Transverse colon (tissue), 4 donors: Measurements from ENCODE around the gene CSRP3. TPM values are rescaled to one million over a fixed set of nuclear protein-coding genes. Genes with fewer than 3 reads are reported as not detected.

ENCODE experiments used
- DNase-seq: peaks from one replicate; pipeline ENCODE4 v3.0.0-alpha.2; 2019
- H3K27ac ChIP-seq, 4 donors: fragments of 200-600 bp; sonication (generic); 2 replicates each; pipeline ENCODE4 v1.5.1; 2016 to 2018; ENCODE audit warnings: inconsistent platforms in 4 of 4
- H3K27me3 ChIP-seq: fragments of 200-600 bp; sonication (generic); 2 replicates; pipeline ENCODE4 v1.5.1; 2017; ENCODE audit warnings: inconsistent platforms
- H3K36me3 ChIP-seq, 4 donors: fragments of 200-600 bp; sonication (generic); 2 replicates each; pipeline ENCODE4 v1.5.1; 2017 to 2019; ENCODE audit warnings: inconsistent platforms in 4 of 4
- H3K4me1 ChIP-seq, 4 donors: fragments of 200-600 bp; sonication (generic); 2 replicates each; pipeline ENCODE4 v1.5.1; 2017 to 2020; ENCODE audit warnings: inconsistent platforms in 4 of 4
- H3K4me3 ChIP-seq, 4 donors: fragments of 200-600 bp; sonication (generic); 1 replicate in 1 of 4; 2 replicates in 3 of 4; pipeline versions ENCODE4 v1.5.1 to v1.6.1; 2017 to 2019; ENCODE audit warnings: inconsistent platforms in 4 of 4
- H3K9me3 ChIP-seq, 2 donors: fragments of 200-600 bp; sonication (generic); 2 replicates each; pipeline ENCODE4 v1.5.1; 2017 to 2019; ENCODE audit warnings: inconsistent platforms in 2 of 2
- EP300 ChIP-seq: sonication (generic); formaldehyde crosslinking; IDR thresholded peaks from one replicate; pipeline ENCODE4 v1.6.1; 2017; ENCODE audit warnings: antibody characterized with exemption, low read depth
- POLR2A ChIP-seq: fragments of 450-650 bp; IDR thresholded peaks from one replicate; pipeline ENCODE4 v1.6.1; 2016; ENCODE audit warnings: antibody characterized with exemption, mild to moderate bottlenecking, moderate library complexity
- POLR2AphosphoS5 ChIP-seq, 3 donors: sonication (generic); formaldehyde crosslinking; IDR thresholded peaks; one replicate each; pipeline ENCODE4 v1.6.1; 2016; ENCODE audit warnings: antibody characterized with exemption in 3 of 3
- WGBS, 2 donors: methylation state at CpG; one replicate each; pipeline ENCODE4 v1.1.5; 2018; ENCODE audit warnings: low coverage in 1 of 2; 5-methylcytosine and 5-hydroxymethylcytosine counted together
- in situ Hi-C, 4 donors: fragments of 200-750 bp; cut with MboI; loops; one replicate each; pipeline versions ENCODE4 v1.15.0 to v1.15.1; 2017; ENCODE audit warnings: low sequenced_read_pairs in 3 of 4, low pct_ligation_motif_present in 1 of 4, low pct_unique_long_range_greater_than_20kb in 1 of 4
- intact Hi-C: fragments of 100-400 bp; cut with DNase I; formaldehyde crosslinking; loops from one replicate; pipeline ENCODE4 v1.15.1; 2023; ENCODE audit warnings: low total_unique reads
- total RNA-seq, 4 donors: library from RNA; depleted of rRNA; stranded (reverse); fragments of >200 nt; gene quantifications; one replicate each; pipeline ENCODE4 v1.1.0, GENCODE V29; 2016
- TF ChIP-seq, protein P1 (sequence below), 5 experiments: fragments of 200-600 bp in 3 of 5; fragments of 450-650 bp in 2 of 5; sonication (generic) in 3 of 5; IDR thresholded peaks; 1 replicate in 2 of 5; 2 replicates in 3 of 5; pipeline ENCODE4 v1.5.1; 2016 to 2017; ENCODE audit warnings: antibody characterized with exemption in 5 of 5, inconsistent platforms in 3 of 5, mild to moderate bottlenecking in 2 of 5, moderate library complexity in 1 of 5

The CSRP3 gene
- total RNA-seq, 4 donors from 2014 or later, result not detected

DNA sequence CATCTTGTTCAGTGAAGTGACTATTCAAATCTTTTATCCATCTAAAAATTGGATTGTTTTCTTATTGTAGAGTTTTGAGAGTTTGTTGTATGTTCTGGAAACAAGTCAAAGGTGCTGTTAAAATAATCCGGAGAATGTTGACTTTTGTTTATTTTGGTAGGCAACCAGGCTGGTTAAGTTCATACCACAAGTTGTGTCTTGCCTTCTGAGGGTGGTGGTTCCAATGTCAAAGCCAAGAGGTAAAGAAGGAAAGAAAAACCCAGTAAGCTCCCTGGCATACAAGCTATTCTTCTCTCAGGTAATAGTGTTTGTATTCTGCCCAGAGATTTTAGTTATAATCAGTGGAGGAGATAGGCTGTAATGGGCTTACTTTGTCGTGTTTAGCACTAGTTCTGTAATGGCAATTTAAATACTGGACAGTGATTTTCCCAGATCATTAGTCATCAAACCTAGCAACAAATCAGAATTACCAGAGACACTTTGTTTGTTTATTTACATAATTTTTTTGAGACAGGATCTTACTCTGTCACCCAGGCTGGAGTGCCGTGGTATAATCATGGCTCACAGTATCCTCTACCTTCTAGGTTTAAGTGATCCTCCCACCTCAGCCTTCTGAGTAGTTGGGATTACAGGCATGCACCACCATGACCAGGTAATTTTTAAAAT lies 15.1 kb upstream of the CSRP3 start:
- peaks cover 0 to 6% (median 2%) of the 10 kb centered on the region in 4 donors for H3K4me1 ChIP-seq
- intact Hi-C loops (no loop called here), in situ Hi-C loops (no loop called here)
- WGBS, 2 donors, result 40 to 50% methylated on average over 2 to 3 of the region's 3 CpGs
- H3K9me3 ChIP-seq, result no peaks in the 10 kb centered on the region
- TF ChIP-seq EP300 (no peak), POLR2A (no peak), POLR2AphosphoS5 (IDR thresholded peaks at IDR 0.05) (no peak)
- TF ChIP-seq, protein P1, sequence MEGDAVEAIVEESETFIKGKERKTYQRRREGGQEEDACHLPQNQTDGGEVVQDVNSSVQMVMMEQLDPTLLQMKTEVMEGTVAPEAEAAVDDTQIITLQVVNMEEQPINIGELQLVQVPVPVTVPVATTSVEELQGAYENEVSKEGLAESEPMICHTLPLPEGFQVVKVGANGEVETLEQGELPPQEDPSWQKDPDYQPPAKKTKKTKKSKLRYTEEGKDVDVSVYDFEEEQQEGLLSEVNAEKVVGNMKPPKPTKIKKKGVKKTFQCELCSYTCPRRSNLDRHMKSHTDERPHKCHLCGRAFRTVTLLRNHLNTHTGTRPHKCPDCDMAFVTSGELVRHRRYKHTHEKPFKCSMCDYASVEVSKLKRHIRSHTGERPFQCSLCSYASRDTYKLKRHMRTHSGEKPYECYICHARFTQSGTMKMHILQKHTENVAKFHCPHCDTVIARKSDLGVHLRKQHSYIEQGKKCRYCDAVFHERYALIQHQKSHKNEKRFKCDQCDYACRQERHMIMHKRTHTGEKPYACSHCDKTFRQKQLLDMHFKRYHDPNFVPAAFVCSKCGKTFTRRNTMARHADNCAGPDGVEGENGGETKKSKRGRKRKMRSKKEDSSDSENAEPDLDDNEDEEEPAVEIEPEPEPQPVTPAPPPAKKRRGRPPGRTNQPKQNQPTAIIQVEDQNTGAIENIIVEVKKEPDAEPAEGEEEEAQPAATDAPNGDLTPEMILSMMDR (IDR thresholded peaks at IDR 0.05), result no peak
- no peaks in the 10 kb centered on the region for H3K27me3 ChIP-seq
- no peaks in the 10 kb centered on the region for H3K36me3 ChIP-seq
- H3K4me3 ChIP-seq, result no peak overlapping the region
- DNase-seq, result no peak
- H3K27ac ChIP-seq, result no peak overlapping the region

GRCh38 chr11:19216021-19216420 lies 14.2 kb upstream of the CSRP3 start:
- Histone ChIP-seq H3K27ac (no peak overlapping the region), H3K9me3 (no peaks in the 10 kb centered on the region), H3K36me3 (no peaks in the 10 kb centered on the region), H3K4me3 (no peak overlapping the region), H3K4me1 (no peaks in the 10 kb centered on the region), H3K27me3 (no peaks in the 10 kb centered on the region)
- in situ Hi-C loops, result no loop called here
- intact Hi-C loops, result no loop called here
- 84 to 100% methylated on average over 1 to 4 of the region's 4 CpGs for WGBS, 2 donors
- TF ChIP-seq EP300 (no peak), POLR2AphosphoS5 (IDR thresholded peaks at IDR 0.05) (no peak), POLR2A (no peak)
- TF ChIP-seq, protein P1 (IDR thresholded peaks at IDR 0.05), result no peak
- DNase-seq, result no peak

DNA sequence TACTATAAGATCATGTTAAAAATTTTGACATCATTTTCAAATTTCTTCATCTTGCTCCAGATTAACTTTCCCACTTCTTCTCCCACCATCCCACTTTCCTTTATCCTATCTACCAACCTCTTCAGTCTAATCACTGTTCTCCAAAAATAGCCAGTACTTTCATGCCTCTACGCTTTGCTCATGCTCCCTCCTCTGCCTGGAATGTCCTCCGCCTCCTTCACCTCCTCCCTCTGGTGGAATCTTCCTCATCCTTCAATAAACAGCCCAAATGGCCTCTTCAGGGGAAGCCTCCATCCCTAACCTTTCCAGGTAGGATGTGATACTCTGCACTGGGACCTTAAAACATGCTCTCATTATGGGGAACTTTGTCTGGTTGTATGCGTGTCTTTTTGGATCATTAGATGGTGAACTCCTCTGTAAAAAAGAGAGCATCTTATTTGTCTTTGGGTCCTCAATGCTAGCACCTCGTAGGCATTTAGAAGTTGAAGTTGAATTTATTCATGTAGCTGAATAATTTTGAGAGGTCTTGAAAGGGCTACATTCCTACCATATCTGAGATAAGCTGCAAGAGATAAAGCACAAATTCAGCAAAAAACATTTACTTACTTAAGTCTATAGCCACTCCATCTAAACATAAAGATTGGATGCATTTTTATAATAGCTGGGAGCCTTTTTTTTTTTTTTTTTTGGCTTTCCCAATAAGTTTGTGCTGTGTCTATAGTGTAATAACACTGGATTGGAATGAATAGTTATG lies 8.0 kb upstream of the CSRP3 start:
- no peak for TF ChIP-seq POLR2A
- no peak for TF ChIP-seq EP300
- no peak for TF ChIP-seq POLR2AphosphoS5 (IDR thresholded peaks at IDR 0.05)
- TF ChIP-seq, protein P1 (IDR thresholded peaks at IDR 0.05), result no peak
- Histone ChIP-seq H3K4me1 (peaks cover 0 to 5% (median 0%) of the 10 kb centered on the region in 4 donors), H3K27me3 (no peaks in the 10 kb centered on the region), H3K36me3 (no peaks in the 10 kb centered on the region), H3K4me3 (no peak overlapping the region), H3K9me3 (no peaks in the 10 kb centered on the region), H3K27ac (no peak overlapping the region)
- DNase-seq, result no peak
- WGBS, 2 donors, result 67 to 81% methylated on average over 4 of the region's 4 CpGs
- in situ Hi-C loops, result no loop called here
- intact Hi-C loops, result no loop called here

- no peak for DNase-seq
- TF ChIP-seq EP300 (no peak), POLR2A (no peak)
- TF ChIP-seq, protein P1 (IDR thresholded peaks at IDR 0.05), result no peak
- Histone ChIP-seq H3K36me3 (no peaks in the 10 kb centered on the region), H3K27ac (no peak overlapping the region), H3K4me3 (no peak overlapping the region), H3K4me1 (peaks cover 0 to 5% (median 0%) of the 10 kb centered on the region in 4 donors), H3K27me3 (no peaks in the 10 kb centered on the region), H3K9me3 (no peaks in the 10 kb centered on the region)
- WGBS, 2 donors, result 43 to 53% methylated on average over 1 to 3 of the region's 3 CpGs
- intact Hi-C loops, result no loop called here
- in situ Hi-C loops, result no loop called here
Observed at GRCh38 chr11:19208959-19209546, 7.3 kb upstream of the CSRP3 start.
